GM23248 (cell line): ENCODE results near the gene TTC21B.

Source experiments
- EZH2 ChIP-seq: fragments of 200-600 bp; sonication (generic); IDR thresholded peaks from 2 replicates; pipeline ENCODE4 v1.6.1; 2018; ENCODE audit warnings: antibody characterized with exemption, mild to moderate bottlenecking; ENCODE audit not compliant: insufficient read depth, poor library complexity, severe bottlenecking
- EZH2phosphoT487 ChIP-seq: fragments of 200-600 bp; sonication (generic); IDR thresholded peaks from 2 replicates; pipeline ENCODE4 v1.6.1; 2018; ENCODE audit warnings: antibody characterized with exemption, moderate library complexity, mild to moderate bottlenecking, low read depth; ENCODE audit not compliant: insufficient read depth

DNA sequence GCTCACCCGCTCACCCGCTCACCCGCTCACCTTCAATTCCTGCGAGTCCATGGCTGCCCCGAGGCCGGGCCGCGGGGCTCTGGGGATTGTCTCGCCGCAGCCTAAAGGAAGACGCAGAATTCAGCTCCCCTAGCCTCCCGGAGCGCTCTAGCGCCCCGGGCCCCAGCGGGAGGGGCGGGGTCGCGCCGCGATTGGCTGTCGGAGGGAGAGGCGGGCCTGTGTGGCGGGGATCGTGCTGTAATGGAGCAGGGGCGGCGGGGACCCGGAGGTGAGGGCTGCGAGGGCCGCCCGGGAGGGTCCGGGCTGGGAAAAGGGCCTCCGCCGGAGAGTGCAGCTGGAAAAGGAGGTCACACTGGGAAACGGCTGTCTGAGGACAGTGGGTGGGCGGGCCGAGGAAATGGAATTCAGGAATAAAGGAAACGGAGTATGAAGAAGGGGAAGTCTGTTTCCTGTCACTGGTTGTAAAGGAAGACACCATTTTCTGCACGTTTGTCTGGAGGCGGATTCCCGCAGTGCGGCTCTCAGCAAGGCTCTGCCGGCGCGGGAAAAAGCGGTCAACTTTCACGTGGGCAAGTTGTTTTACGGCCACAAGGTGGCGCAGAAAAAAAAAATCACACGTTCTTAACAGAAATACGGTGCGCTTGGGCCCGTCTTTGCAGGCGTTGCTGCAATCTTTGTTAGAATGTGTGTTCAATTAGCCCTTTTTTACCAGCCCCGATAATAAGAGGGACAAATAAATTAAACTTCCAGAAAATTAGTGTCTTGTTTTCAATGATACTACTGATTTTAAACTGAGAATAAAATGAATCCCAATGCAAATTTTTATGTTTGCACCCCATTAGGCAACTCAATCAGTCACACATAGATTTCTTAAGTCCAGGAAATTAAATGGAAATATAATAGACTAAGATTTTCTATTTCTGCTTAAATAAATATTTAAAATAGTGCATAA lies at the start of gene TTC21B:
- no peak for TF ChIP-seq EZH2phosphoT487
- TF ChIP-seq EZH2, result no peak
